Lower leg skin (tissue), 3 donors: Measurements from ENCODE around the gene PSMF1.

Source experiments
- CTCF ChIP-seq, 3 donors: fragments of 450-650 bp; IDR thresholded peaks; one replicate each; pipeline ENCODE4 v1.5.1; 2016; ENCODE audit warnings: antibody characterized with exemption in 3 of 3, mild to moderate bottlenecking in 3 of 3, moderate library complexity in 2 of 3
- POLR2A ChIP-seq, 2 donors: fragments of 450-650 bp; IDR thresholded peaks; one replicate each; pipeline ENCODE4 v1.6.1; 2016 to 2017; ENCODE audit warnings: antibody characterized with exemption in 2 of 2, mild to moderate bottlenecking in 1 of 2, moderate library complexity in 1 of 2

DNA sequence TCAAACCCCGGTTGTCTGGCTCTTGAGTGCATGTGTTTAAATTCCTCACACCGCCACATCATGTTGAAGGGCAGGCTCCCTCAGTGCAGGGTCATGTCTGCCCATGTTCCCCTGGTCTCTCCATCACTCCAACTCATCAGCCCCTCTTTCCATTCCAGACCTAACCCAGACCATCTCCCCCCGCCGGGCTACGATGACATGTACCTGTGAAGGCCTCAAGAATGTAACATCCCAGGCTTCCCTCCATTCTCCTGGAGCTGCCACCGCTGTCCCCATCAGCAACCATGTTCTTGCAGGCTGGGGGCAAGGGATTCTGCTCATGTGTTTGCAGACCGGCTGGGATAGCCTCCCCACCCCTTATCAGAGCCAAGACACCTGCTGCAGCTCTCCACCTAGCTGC, 46.5 kb downstream of the PSMF1 start:
- TF ChIP-seq CTCF (IDR thresholded peaks at IDR 0.05) (no peak), POLR2A (IDR thresholded peaks at IDR 0.05) (no peak)
